ENCODE measurements around the gene TDRD12.

- no peak for TF ChIP-seq POLR2A (IDR thresholded peaks at IDR 0.05)
- no peak for TF ChIP-seq CTCF (IDR thresholded peaks at IDR 0.05)
Measured at GRCh38 chr19:32829345-32829896, 109.9 kb downstream of the TDRD12 start.
